GM12878 (cell line): Measurements from ENCODE around the gene TMEM170B.

Experiments used
- BHLHE40 ChIP-seq, 2 experiments: fragments of 450-650 bp in 1 of 2; IDR thresholded peaks; 2 replicates each; pipeline ENCODE4 v1.6.1; 2011 to 2017; ENCODE audit warnings: low read depth in 2 of 2, borderline replicate concordance in 1 of 2, improper control_type of control experiment in 1 of 2, low read length in 1 of 2, mild to moderate bottlenecking in 1 of 2
- CHD2 ChIP-seq: IDR thresholded peaks from 2 replicates; pipeline ENCODE4 v1.6.1; 2011; ENCODE audit warnings: low read depth, low read length, improper control_type of control experiment, borderline replicate concordance
- CTCF ChIP-seq, 3 experiments: IDR thresholded peaks in 2 of 3; conservative IDR thresholded peaks in 1 of 3; 2 replicates each; pipeline ENCODE4 v1.5.1; 2011; ENCODE audit warnings: low read depth in 3 of 3, low read length in 3 of 3, mild to moderate bottlenecking in 3 of 3, control low read depth in 2 of 3, moderate library complexity in 2 of 3, inconsistent platforms in 1 of 3, mixed read lengths in 1 of 3; ENCODE audit not compliant: control insufficient read depth in 2 of 3, insufficient read depth in 1 of 3; ENCODE audit errors: extremely low read depth in 1 of 3
- CUX1 ChIP-seq: IDR thresholded peaks from 2 replicates; pipeline ENCODE4 v1.6.1; 2012; ENCODE audit warnings: improper control_type of control experiment, low read depth, low read length; ENCODE audit not compliant: insufficient replicate concordance
- HCFC1 ChIP-seq: fragments of 150-350 bp; IDR thresholded peaks from 2 replicates; pipeline ENCODE4 v1.6.1; 2014; ENCODE audit warnings: low read length
- MAX ChIP-seq: IDR thresholded peaks from 2 replicates; pipeline ENCODE4 v1.6.1; 2012; ENCODE audit warnings: low read depth, low read length, improper control_type of control experiment
- MYC ChIP-seq: IDR thresholded peaks from 2 replicates; pipeline ENCODE4 v1.6.1; 2011; ENCODE audit warnings: mild to moderate bottlenecking, low read length, moderate library complexity, inconsistent platforms; ENCODE audit not compliant: insufficient read depth, insufficient replicate concordance, insufficient read length, severe bottlenecking
- POLR2AphosphoS5 ChIP-seq: IDR thresholded peaks from 2 replicates; pipeline ENCODE4 v1.6.1; 2011; ENCODE audit warnings: mild to moderate bottlenecking, low read length, inconsistent platforms
- REST ChIP-seq: IDR thresholded peaks from 2 replicates; pipeline ENCODE4 v1.6.1; 2012; ENCODE audit warnings: mild to moderate bottlenecking, low read depth, low read length
- SRF ChIP-seq, 2 experiments: IDR thresholded peaks; 2 replicates each; pipeline ENCODE4 v1.6.1; 2011; ENCODE audit warnings: low read depth in 2 of 2, low read length in 2 of 2, mild to moderate bottlenecking in 1 of 2, moderate library complexity in 1 of 2
- USF1 ChIP-seq: IDR thresholded peaks from 2 replicates; pipeline ENCODE4 v1.6.1; 2011; ENCODE audit warnings: borderline replicate concordance, low read depth, mild to moderate bottlenecking, moderate library complexity, mixed read lengths, low read length; ENCODE audit not compliant: insufficient read depth; ENCODE audit errors: extremely low read length

- no peak for TF ChIP-seq CHD2
- TF ChIP-seq CUX1 = no peak
- TF ChIP-seq CTCF (IDR thresholded peaks at IDR 0.05 in 2 of 3, conservative IDR thresholded peaks at IDR 0.05 in 1 of 3; ENCODE audit: control insufficient read depth in 2 of 3, extremely low read depth in 1 of 3, insufficient read depth in 1 of 3, low read depth in 3 of 3, low read length in 3 of 3) = no peak
- TF ChIP-seq BHLHE40 (IDR thresholded peaks at IDR 0.05; ENCODE audit: borderline replicate concordance in 1 of 2, low read depth in 2 of 2, low read length in 1 of 2) = no peak
- no peak for TF ChIP-seq USF1
- no peak for TF ChIP-seq POLR2AphosphoS5
- TF ChIP-seq MYC = no peak
- no peak for TF ChIP-seq SRF (IDR thresholded peaks at IDR 0.05; ENCODE audit: low read depth in 2 of 2, low read length in 2 of 2)
- no peak for TF ChIP-seq REST
- no peak for TF ChIP-seq HCFC1
- TF ChIP-seq MAX = no peak
Measured at GRCh38 chr6:11528996-11529395, 8.6 kb upstream of the TMEM170B start.
